ENCODE data around the gene RTN4. TPM values are rescaled to one million over a fixed set of nuclear protein-coding genes. Genes with fewer than 3 reads are reported as not detected.

Gene RTN4
- total and polyA plus RNA-seq, 3 donors from 2014 or later: 107 to 183 (median 112) TPM

GRCh38 chr2:55017880-55018279 is 32.4 kb downstream of the RTN4 start:
- Histone ChIP-seq H3K27ac (no peak overlapping the region), H3K27me3 (no peaks in the 10 kb centered on the region), H3K4me1 (no peaks in the 10 kb centered on the region), H3K9me3 (no peaks in the 10 kb centered on the region), H3K36me3 (ENCODE audit: low read depth, missing control alignments) (no peaks in the 10 kb centered on the region), H3K4me3 (no peak overlapping the region)
- DNase-seq: no peak
- 74 to 84% methylated on average over 3 of the region's 3 CpGs for WGBS, 2 donors
- TF ChIP-seq CTCF (IDR thresholded peaks at IDR 0.05) (no peak), POLR2A (IDR thresholded peaks at IDR 0.05) (no peak)
- intact Hi-C loops (cut with DNase I; ENCODE audit: low total_unique reads): no loop called here

GRCh38 chr2:55017428-55017827 is 32.8 kb downstream of the RTN4 start:
- no peak overlapping the region for H3K27ac ChIP-seq
- no peak for TF ChIP-seq CTCF (IDR thresholded peaks at IDR 0.05)
- TF ChIP-seq POLR2A (IDR thresholded peaks at IDR 0.05): no peak

GRCh38 chr2:55014962-55015939 is 35.0 kb downstream of the RTN4 start:
- peak; percentile 55 for DNase-seq

More at GRCh38 chr2:55017428-55017827, 32.8 kb downstream of the RTN4 start:
- DNase-seq: no peak
- no peaks in the 10 kb centered on the region for H3K27me3 ChIP-seq
- intact Hi-C loops (cut with DNase I; ENCODE audit: low total_unique reads): no loop called here
- 97% methylated on average over 3 of the region's 3 CpGs for whole genome bisulfite sequencing, 2 donors
- H3K4me1 ChIP-seq: no peaks in the 10 kb centered on the region
- no peak overlapping the region for H3K4me3 ChIP-seq
- H3K9me3 ChIP-seq: no peaks in the 10 kb centered on the region
- H3K36me3 ChIP-seq (ENCODE audit: low read depth, missing control alignments): no peaks in the 10 kb centered on the region

GRCh38 chr2:55013936-55014335 is 36.3 kb downstream of the RTN4 start:
- Histone ChIP-seq H3K4me1 (no peaks in the 10 kb centered on the region), H3K27ac (no peak overlapping the region), H3K9me3 (no peaks in the 10 kb centered on the region), H3K27me3 (no peaks in the 10 kb centered on the region), H3K36me3 (ENCODE audit: low read depth, missing control alignments) (no peaks in the 10 kb centered on the region), H3K4me3 (no peak overlapping the region)
- WGBS, 2 donors: 54 to 75% methylated on average over 1 of the region's 1 CpG
- TF ChIP-seq POLR2A (IDR thresholded peaks at IDR 0.05): no peak
- no peak for TF ChIP-seq CTCF (IDR thresholded peaks at IDR 0.05)
- intact Hi-C loops (cut with DNase I; ENCODE audit: low total_unique reads): no loop called here
- DNase-seq: no peak

More at GRCh38 chr2:55014962-55015939, 35.0 kb downstream of the RTN4 start:
- H3K27ac ChIP-seq: no peak overlapping the region
- no peaks in the 10 kb centered on the region for H3K9me3 ChIP-seq
- H3K27me3 ChIP-seq: no peaks in the 10 kb centered on the region
- peak in 2 of 3 experiments; percentile 30 to 38 for TF ChIP-seq CTCF (IDR thresholded peaks at IDR 0.05)
- TF ChIP-seq POLR2A (IDR thresholded peaks at IDR 0.05): no peak
- H3K4me3 ChIP-seq: no peak overlapping the region
- no peaks in the 10 kb centered on the region for H3K4me1 ChIP-seq
- WGBS, 2 donors: 70 to 80% methylated on average over 6 of the region's 6 CpGs
- no peaks in the 10 kb centered on the region for H3K36me3 ChIP-seq (ENCODE audit: low read depth, missing control alignments)
- intact Hi-C loops (cut with DNase I; ENCODE audit: low total_unique reads): no loop called here
